A549 (cell line): ENCODE measurements around the gene PRKG1. TPM values are rescaled to one million over a fixed set of nuclear protein-coding genes. Genes with fewer than 3 reads are reported as not detected.
A peak's percentile ranks its signal among the peaks of the same experiment; 100 is the strongest.

ENCODE experiments used
- ATAC-seq, 2 experiments: fragments of 200-7000 bp in 1 of 2; fragments of >200 bp in 1 of 2; cut with Nextera tagmentation in 1 of 2; cut with Tn5 transposase in 1 of 2; 3 replicates each; pipeline versions ENCODE4 v1.8.0 to v1.9.1; 2018 to 2020; ENCODE audit warnings: mild to moderate bottlenecking in 1 of 2, moderate library complexity in 1 of 2
- CTCF ChIA-PET: fragments of 300-600 bp; sonication (Branson Sonifier 250); formaldehyde crosslinking; extraction: SDS; loops from one replicate; lab custom pipeline; 2021; ENCODE audit warnings: antibody characterized with exemption, inconsistent platforms; lab: Yijun Ruan, JAX
- POLR2A ChIA-PET: fragments of 350-600 bp; formaldehyde crosslinking; extraction: SDS; loops from one replicate; lab custom pipeline; 2021; ENCODE audit warnings: antibody characterized with exemption, inconsistent platforms; lab: Yijun Ruan, JAX
- DNase-seq, 2 experiments: peaks; one replicate each; pipeline versions ENCODE4 v3.0.0 to v3.0.0-alpha.2; 2011 to 2016; ENCODE audit warnings: low read depth in 1 of 2, low spot score in 1 of 2
- FAIRE-seq: peaks from 2 replicates; lab custom pipeline; 2011; peaks lifted over from hg19 to GRCh38; lab: Jason Lieb, UNC
- H3K27ac ChIP-seq, 2 experiments: fragments of >200 bp; sonication (Bioruptor Twin); formaldehyde crosslinking; 3 replicates each; pipeline ENCODE4 v1.5.1; 2016 to 2017
- H3K4me1 ChIP-seq: fragments of >200 bp; sonication (Bioruptor Twin); formaldehyde crosslinking; 3 replicates; pipeline ENCODE4 v1.6.1; 2016
- H3K4me2 ChIP-seq: fragments of >200 bp; sonication (Bioruptor Twin); formaldehyde crosslinking; 3 replicates; pipeline ENCODE4 v1.6.1; 2016
- H3K4me3 ChIP-seq: fragments of >200 bp; sonication (Bioruptor Twin); formaldehyde crosslinking; 3 replicates; pipeline ENCODE4 v1.5.1; 2016
- H3K9me3 ChIP-seq: fragments of >200 bp; sonication (Bioruptor Twin); formaldehyde crosslinking; 3 replicates; pipeline ENCODE4 v1.6.1; 2016
- CBX8 ChIP-seq: fragments of 200-600 bp; sonication (generic); IDR thresholded peaks from 2 replicates; pipeline ENCODE4 v1.6.1; 2016
- CEBPB ChIP-seq, 2 experiments: fragments of >200 bp in 1 of 2; sonication (Bioruptor Twin) in 1 of 2; formaldehyde crosslinking in 1 of 2; IDR thresholded peaks; 2 replicates each; pipeline ENCODE4 v1.6.1; 2012 to 2016
- EP300 ChIP-seq, 2 experiments: fragments of >200 bp; sonication (Bioruptor Twin); formaldehyde crosslinking; IDR thresholded peaks; 2 replicates in 1 of 2; 3 replicates in 1 of 2; pipeline ENCODE4 v1.6.1; 2016 to 2017
- FOXS1 ChIP-seq: fragments of 250-450 bp; sonication (Bioruptor Pico); IDR thresholded peaks from 2 replicates; pipeline ENCODE4 v1.5.0; 2020; ENCODE audit warnings: mild to moderate bottlenecking, moderate library complexity
- HDAC2 ChIP-seq: fragments of 200-600 bp; sonication (generic); IDR thresholded peaks from 2 replicates; pipeline ENCODE4 v1.6.1; 2016
- HEYL ChIP-seq: fragments of 250-450 bp; sonication (Bioruptor Pico); IDR thresholded peaks from 2 replicates; pipeline ENCODE4 v1.8.0; 2021; ENCODE audit warnings: mild to moderate bottlenecking, moderate library complexity
- HOXA7 ChIP-seq: fragments of 250-450 bp; sonication (Bioruptor Pico); IDR thresholded peaks from 2 replicates; pipeline ENCODE4 v1.5.0; 2020; ENCODE audit warnings: mild to moderate bottlenecking, moderate library complexity
- JUNB ChIP-seq: fragments of >200 bp; sonication (Bioruptor Twin); formaldehyde crosslinking; IDR thresholded peaks from 2 replicates; pipeline ENCODE4 v1.6.1; 2016
- KDM1A ChIP-seq: fragments of 200-600 bp; sonication (generic); IDR thresholded peaks from 2 replicates; pipeline ENCODE4 v1.6.1; 2016; ENCODE audit warnings: low read depth, mild to moderate bottlenecking
- KDM5A ChIP-seq: fragments of 200-600 bp; sonication (generic); IDR thresholded peaks from 2 replicates; pipeline ENCODE4 v1.6.1; 2016; ENCODE audit warnings: antibody characterized with exemption, mild to moderate bottlenecking
- MAFK ChIP-seq: fragments of 450-650 bp; IDR thresholded peaks from 2 replicates; pipeline ENCODE4 v1.6.1; 2014; ENCODE audit not compliant: partially characterized antibody
- NFE2L2 ChIP-seq: fragments of 150-350 bp; conservative IDR thresholded peaks from 2 replicates; pipeline ENCODE4 v1.6.1; 2014; ENCODE audit warnings: low read length
- PHF8 ChIP-seq: fragments of 200-600 bp; sonication (generic); IDR thresholded peaks from 2 replicates; pipeline ENCODE4 v1.6.1; 2016; ENCODE audit warnings: low read depth, mild to moderate bottlenecking, antibody characterized with exemption, moderate library complexity, borderline replicate concordance
- POLR2A ChIP-seq: IDR thresholded peaks from 2 replicates; pipeline ENCODE4 v1.6.1; 2012; ENCODE audit warnings: mild to moderate bottlenecking, low read length
- RAD21 ChIP-seq, 2 experiments: fragments of >200 bp in 1 of 2; sonication (Bioruptor Twin) in 1 of 2; formaldehyde crosslinking in 1 of 2; IDR thresholded peaks in 1 of 2; conservative IDR thresholded peaks in 1 of 2; 2 replicates in 1 of 2; 3 replicates in 1 of 2; pipeline ENCODE4 v1.6.1; 2012 to 2018; ENCODE audit warnings: inconsistent platforms in 1 of 2
- REST ChIP-seq: fragments of 200-600 bp; sonication (generic); IDR thresholded peaks from 2 replicates; pipeline ENCODE4 v1.6.1; 2016; ENCODE audit warnings: antibody characterized with exemption, mild to moderate bottlenecking, moderate library complexity
- RFX5 ChIP-seq: fragments of 450-650 bp; IDR thresholded peaks from 2 replicates; pipeline ENCODE4 v1.7.1; 2014; ENCODE audit warnings: antibody characterized with exemption, mild to moderate bottlenecking, moderate library complexity
- SREBF2 ChIP-seq: fragments of 450-650 bp; IDR thresholded peaks from 2 replicates; pipeline ENCODE4 v1.6.1; 2014; ENCODE audit warnings: mild to moderate bottlenecking, moderate library complexity
- USF2 ChIP-seq: fragments of 450-650 bp; IDR thresholded peaks from 2 replicates; pipeline ENCODE4 v1.6.1; 2014; ENCODE audit warnings: antibody characterized with exemption
- ZFP36 ChIP-seq: fragments of 450-650 bp; IDR thresholded peaks from 2 replicates; pipeline ENCODE4 v1.6.1; 2014; ENCODE audit warnings: borderline replicate concordance; ENCODE audit not compliant: partially characterized antibody
- ZNF302 ChIP-seq: fragments of 250-450 bp; sonication (Bioruptor Pico); IDR thresholded peaks from 2 replicates; pipeline ENCODE4 v1.9.0; 2021; ENCODE audit warnings: inconsistent platforms, mild to moderate bottlenecking, moderate library complexity
- WGBS: methylation state at CpG from one replicate; pipeline ENCODE4 v1.1.6; 2017; ENCODE audit errors: missing lambda C conversion rate; 5-methylcytosine and 5-hydroxymethylcytosine counted together
- polyA plus RNA-seq, 4 experiments: library from polyadenylated mRNA; depleted of rRNA in 3 of 4; stranded (reverse); fragments of >200 nt; fragmentation: RNase III in 1 of 4; extraction: RNeasy Plus Mini Kit Qiagen cat#74134 plus additional on column Dnase treatment in 1 of 4; gene quantifications; 2 replicates in 3 of 4; 3 replicates in 1 of 4; pipeline ENCODE4 v1.2.3, GENCODE V29; 2011 to 2017

PRKG1 gene
- polyA plus RNA-seq, 2 of the 4 experiments (the other 2 are of a cell fraction) = not detected

GRCh38 chr10:52066383-52066782, 992.1 kb downstream of the PRKG1 start:
- ATAC-seq = peak in 1 of 2 experiments; percentile 28; a peak in 1 of 6 replicates
- TF ChIP-seq POLR2A (no peak), MAFK (no peak), CBX8 (no peak), HEYL (CRISPR knock-in tag) (no peak), SREBF2 (no peak), CEBPB (IDR thresholded peaks at IDR 0.05) (no peak), EP300 (IDR thresholded peaks at IDR 0.05) (no peak), KDM1A (no peak), RFX5 (no peak), FOXS1 (CRISPR knock-in tag) (no peak), USF2 (no peak), REST (no peak), ZNF302 (CRISPR knock-in tag) (no peak), ZFP36 (no peak), KDM5A (no peak), RAD21 (conservative IDR thresholded peaks at IDR 0.05 in 1 of 2, IDR thresholded peaks at IDR 0.05 in 1 of 2) (no peak), JUNB (no peak), HDAC2 (no peak), PHF8 (no peak)
- TF ChIP-seq, all 56 proteins: peak for 0

GRCh38 chr10:52068485-52068884, 994.2 kb downstream of the PRKG1 start:
- no peak overlapping the region for H3K4me3 ChIP-seq
- no peaks in the 10 kb centered on the region for H3K9me3 ChIP-seq
- WGBS = 56% methylated on average over 1 of the region's 1 CpG
- no peak for FAIRE-seq
- no peak for DNase-seq
- H3K4me1 ChIP-seq = no peaks in the 10 kb centered on the region
- CTCF ChIA-PET = no interaction called here
- no peak overlapping the region for H3K4me2 ChIP-seq
- TF ChIP-seq NFE2L2 (no peak), HOXA7 (CRISPR knock-in tag) (no peak), USF2 (no peak)
- TF ChIP-seq, all 56 proteins: peak for 0
- ATAC-seq = no peak
- no peak overlapping the region for H3K27ac ChIP-seq
- POLR2A ChIA-PET = no interaction called here

More at GRCh38 chr10:52066383-52066782, 992.1 kb downstream of the PRKG1 start:
- H3K4me3 ChIP-seq = no peak overlapping the region
- 24% methylated on average over 6 of the region's 6 CpGs for WGBS
- H3K27ac ChIP-seq = no peak overlapping the region
- no peaks in the 10 kb centered on the region for H3K9me3 ChIP-seq
- ChIA-PET POLR2A (no interaction called here), CTCF (no interaction called here)
- no peaks in the 10 kb centered on the region for H3K4me1 ChIP-seq
- no peak overlapping the region for H3K4me2 ChIP-seq
- FAIRE-seq (no peak), DNase-seq (peak; percentile 10 to 11)

DNA sequence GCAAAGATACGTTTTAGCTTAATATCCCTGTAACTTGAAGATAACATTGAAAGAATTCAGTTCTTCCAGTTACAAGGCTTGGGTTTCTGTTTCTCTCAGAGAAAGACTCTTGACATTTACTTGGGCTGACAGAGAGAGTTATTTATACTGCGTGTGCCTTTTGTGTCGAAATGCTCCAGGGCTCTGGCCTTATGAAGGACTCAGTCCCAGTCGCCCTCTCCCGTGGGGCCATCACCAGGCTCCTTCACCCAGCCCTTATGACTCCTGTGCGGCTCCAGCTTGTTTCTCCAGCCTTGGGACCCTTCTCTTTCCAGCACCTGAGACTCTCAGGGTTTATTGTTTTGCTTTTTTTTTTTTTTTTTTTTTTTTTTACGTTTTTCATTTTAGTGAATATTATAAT, 997.5 kb downstream of the PRKG1 start:
- H3K9me3 ChIP-seq = no peaks in the 10 kb centered on the region
- FAIRE-seq = no peak
- no peak for TF ChIP-seq USF2
- TF ChIP-seq, all 56 proteins: peak for 0
- no peak for DNase-seq
- ATAC-seq = no peak
- Histone ChIP-seq H3K4me2 (no peak overlapping the region), H3K4me3 (no peak overlapping the region), H3K27ac (no peak overlapping the region), H3K4me1 (no peaks in the 10 kb centered on the region)
- CTCF ChIA-PET = no interaction called here
- WGBS = 47% methylated on average over 7 of the region's 7 CpGs
- POLR2A ChIA-PET = no interaction called here
